ENCODE results near the gene CC2D2B. TPM values are rescaled to one million over a fixed set of nuclear protein-coding genes. Genes with fewer than 3 reads are reported as not detected.
"Not testable (repeated sequence)": the region's sequence is repeated elsewhere in the genome, so short reads cannot be mapped to it uniquely, and the experiment has no call there.

The CC2D2B gene
- total and polyA plus RNA-seq, 10 donors, result 0.26 to 7.1 (median 2.8) TPM

DNA sequence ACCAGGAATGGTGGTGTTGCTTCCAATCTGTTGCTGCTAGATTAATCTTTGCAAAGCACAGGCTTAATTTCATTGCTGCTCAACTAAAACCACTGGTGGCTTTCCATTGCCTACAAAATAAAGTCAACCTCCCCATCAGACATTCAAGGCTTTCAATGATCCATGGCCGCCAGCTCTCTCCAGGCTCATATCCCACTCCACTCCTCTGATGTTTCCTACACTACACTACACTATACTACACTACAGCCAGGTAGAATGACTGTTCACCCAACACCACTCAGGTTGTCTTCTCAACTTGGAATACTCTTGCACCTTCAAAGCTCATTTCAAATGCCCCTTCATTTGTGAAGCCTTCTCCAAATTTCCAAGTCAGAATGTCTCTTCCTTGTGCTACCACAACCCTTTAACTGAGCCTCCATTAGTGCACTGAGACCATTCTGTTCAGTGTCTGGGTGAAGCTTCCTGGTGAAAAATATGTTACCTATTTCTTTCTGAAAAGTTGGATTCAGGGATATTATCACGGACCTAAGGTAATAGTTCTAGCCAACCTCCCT lies 35.5 kb upstream of the CC2D2B start:
- peaks cover 0 to 7% (median 0%) of the 10 kb centered on the region in 8 donors for H3K9me3 ChIP-seq
- intact Hi-C loops (cut with DNase I; ENCODE audit: low total_unique reads), result no loop called here
- no peak overlapping the region for H3K27ac ChIP-seq
- H3K36me3 ChIP-seq, result peaks cover 0 to 98% (median 36%) of the 10 kb centered on the region in 6 donors
- TF ChIP-seq POLR2A (IDR thresholded peaks at IDR 0.05) (no peak), CTCF (IDR thresholded peaks at IDR 0.05 in 8 of 11, conservative IDR thresholded peaks at IDR 0.05 in 3 of 11) (no peak), POLR2AphosphoS5 (IDR thresholded peaks at IDR 0.05) (no peak)
- no peak for DNase-seq
- no peak overlapping the region for H3K4me3 ChIP-seq
- no peaks in the 10 kb centered on the region for H3K4me1 ChIP-seq
- 2 to 99% (median 98%) methylated on average over 2 of the region's 2 CpGs for WGBS, 5 donors
- no peaks in the 10 kb centered on the region for H3K27me3 ChIP-seq (replicated peaks in 1 of 7)

DNA sequence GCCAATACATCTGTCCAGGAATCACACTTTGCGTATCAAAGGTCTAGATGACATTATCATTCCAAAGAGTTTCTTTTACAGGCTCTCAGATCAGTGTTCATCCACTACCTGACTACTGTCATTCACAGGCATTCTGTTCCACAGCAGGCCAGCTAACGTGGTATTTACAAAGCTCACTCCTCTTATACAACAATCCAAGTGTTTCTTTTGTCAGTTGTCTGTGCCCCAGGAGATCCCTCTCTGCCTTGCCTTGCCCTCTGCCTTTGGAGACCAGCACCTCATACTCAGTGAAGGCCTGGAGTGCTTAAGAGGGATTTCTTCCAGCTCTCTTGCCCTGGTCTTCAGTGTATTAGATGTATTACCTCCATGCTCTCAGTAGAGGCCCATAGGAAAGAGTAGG lies 34.6 kb upstream of the CC2D2B start:
- intact Hi-C loops (cut with DNase I; ENCODE audit: low total_unique reads), result no loop called here
- DNase-seq, result no peak
- 95 to 99% (median 98%) methylated on average over 2 of the region's 2 CpGs for WGBS, 5 donors
- Histone ChIP-seq H3K9me3 (peaks cover 0 to 7% (median 0%) of the 10 kb centered on the region in 8 donors), H3K4me1 (no peaks in the 10 kb centered on the region), H3K27me3 (replicated peaks in 1 of 7) (no peaks in the 10 kb centered on the region), H3K27ac (no peak overlapping the region), H3K36me3 (peaks cover 0 to 89% (median 30%) of the 10 kb centered on the region in 6 donors), H3K4me3 (no peak overlapping the region)
- no peak for TF ChIP-seq CTCF (IDR thresholded peaks at IDR 0.05 in 8 of 11, conservative IDR thresholded peaks at IDR 0.05 in 3 of 11)
- TF ChIP-seq POLR2AphosphoS5 (IDR thresholded peaks at IDR 0.05), result no peak
- no peak for TF ChIP-seq POLR2A (IDR thresholded peaks at IDR 0.05)

DNA sequence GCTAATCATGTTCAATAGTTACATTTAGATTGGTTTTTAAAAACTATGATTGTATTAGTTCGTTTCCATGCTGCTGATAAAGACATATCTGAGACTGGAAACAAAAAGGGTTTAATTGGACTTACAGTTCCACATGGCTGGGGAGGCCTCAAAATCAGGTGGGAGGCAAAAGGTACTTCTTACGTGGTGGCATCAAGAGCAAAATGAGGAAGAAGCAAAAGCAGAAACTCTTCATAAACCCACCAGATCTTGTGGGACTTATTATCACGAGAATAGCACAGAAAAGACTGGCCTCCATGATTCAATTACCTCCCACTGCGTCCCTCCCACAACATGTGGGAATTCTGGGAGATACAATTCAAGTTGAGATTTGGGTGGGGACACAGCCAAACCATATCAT lies 34.1 kb upstream of the CC2D2B start:
- Histone ChIP-seq H3K4me1 (no peaks in the 10 kb centered on the region), H3K27ac (no peak overlapping the region), H3K9me3 (peaks cover 0 to 7% (median 0%) of the 10 kb centered on the region in 8 donors), H3K27me3 (replicated peaks in 1 of 7) (no peaks in the 10 kb centered on the region), H3K4me3 (no peak overlapping the region), H3K36me3 (peaks cover 0 to 84% (median 27%) of the 10 kb centered on the region in 6 donors)
- 77 to 84% (median 81%) methylated on average over 4 of the region's 4 CpGs for WGBS, 5 donors
- intact Hi-C loops (cut with DNase I; ENCODE audit: low total_unique reads), result no loop called here
- no peak for DNase-seq
- TF ChIP-seq POLR2A (IDR thresholded peaks at IDR 0.05) (no peak), POLR2AphosphoS5 (IDR thresholded peaks at IDR 0.05) (no peak), CTCF (IDR thresholded peaks at IDR 0.05 in 8 of 11, conservative IDR thresholded peaks at IDR 0.05 in 3 of 11) (no peak)

DNA sequence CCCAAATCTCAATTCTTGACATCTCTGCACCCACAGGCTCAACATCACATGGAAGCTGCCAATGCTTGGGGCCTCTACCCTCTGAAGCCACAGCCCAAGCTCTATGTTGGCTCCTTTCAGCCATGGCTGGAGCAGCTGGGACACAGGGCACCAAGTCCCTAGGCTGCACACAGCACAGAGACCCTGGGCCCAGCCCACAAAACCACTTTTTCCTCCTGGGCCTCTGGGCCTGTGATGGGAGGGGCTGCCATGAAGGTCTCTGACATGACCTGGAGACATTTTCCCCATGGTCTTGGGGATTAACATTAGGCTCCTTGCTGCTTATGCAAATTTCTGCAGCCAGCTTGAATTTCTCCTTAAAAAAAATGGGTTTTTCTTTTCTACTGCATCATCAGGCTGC lies 33.0 kb upstream of the CC2D2B start:
- H3K27me3 ChIP-seq (replicated peaks in 1 of 7); H3K9me3 ChIP-seq; intact Hi-C loops (cut with DNase I; ENCODE audit: low total_unique reads); H3K27ac ChIP-seq; H3K4me1 ChIP-seq; H3K4me3 ChIP-seq; DNase-seq: not testable (repeated sequence)
- H3K36me3 ChIP-seq, result peaks cover 0 to 73% (median 25%) of the 10 kb centered on the region in 6 donors

DNA sequence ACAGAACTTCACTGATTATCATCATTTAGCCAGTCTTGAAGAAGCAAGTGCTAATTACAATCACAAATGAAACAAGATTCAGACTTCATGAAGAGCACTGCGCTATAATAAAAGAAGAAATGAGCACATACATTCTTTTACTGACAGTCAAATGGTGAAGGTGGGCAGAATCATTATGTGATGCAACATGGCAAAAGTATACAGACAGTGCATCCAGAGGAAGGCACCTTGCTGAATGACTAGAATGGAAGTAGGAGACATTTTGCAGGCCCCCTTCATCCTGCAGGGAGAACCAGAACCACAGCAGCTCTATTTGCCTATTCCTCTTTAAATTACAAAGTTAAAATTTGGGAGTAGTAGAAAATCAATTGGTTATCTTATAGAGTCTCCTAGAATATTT lies 31.0 kb upstream of the CC2D2B start:
- DNase-seq, result no peak
- no peak overlapping the region for H3K4me3 ChIP-seq
- H3K27ac ChIP-seq, result no peak overlapping the region
- no peaks in the 10 kb centered on the region for H3K27me3 ChIP-seq (replicated peaks in 1 of 7)
- no peaks in the 10 kb centered on the region for H3K4me1 ChIP-seq
- intact Hi-C loops (cut with DNase I; ENCODE audit: low total_unique reads), result no loop called here
- TF ChIP-seq CTCF (IDR thresholded peaks at IDR 0.05 in 8 of 11, conservative IDR thresholded peaks at IDR 0.05 in 3 of 11), result no peak
- TF ChIP-seq POLR2A (IDR thresholded peaks at IDR 0.05), result no peak
- TF ChIP-seq POLR2AphosphoS5 (IDR thresholded peaks at IDR 0.05), result no peak
- H3K36me3 ChIP-seq, result peaks cover 0 to 53% (median 14%) of the 10 kb centered on the region in 6 donors
- 95 to 100% (median 98%) methylated on average over 1 of the region's 1 CpG for WGBS, 5 donors
- H3K9me3 ChIP-seq, result peaks cover 0 to 13% (median 0%) of the 10 kb centered on the region in 8 donors

Data from spleen (tissue), 11 donors.